Caco-2 (cell line): ENCODE results near the gene RAB11FIP4. TPM values are rescaled to one million over a fixed set of nuclear protein-coding genes. Genes with fewer than 3 reads are reported as not detected.
A peak's percentile ranks its signal among the peaks of the same experiment; 100 is the strongest.

Experiments
- BruUV-seq: library from RNA; stranded (reverse); fragments of 400-500 nt; replicated peaks from 2 replicates; lab custom pipeline; 2021; lab: Mats Ljungman, UMichigan
- CTCF ChIA-PET: fragments of 300-600 bp; sonication (Branson Sonifier 250); formaldehyde crosslinking; loops from one replicate; lab custom pipeline; 2022; ENCODE audit warnings: antibody characterized with exemption; lab: Charles Lee
- POLR2A ChIA-PET: fragments of 300-600 bp; sonication (Branson Sonifier 250); formaldehyde crosslinking; loops from one replicate; lab custom pipeline; 2022; ENCODE audit warnings: antibody characterized with exemption; lab: Charles Lee
- DNase-seq, 2 experiments: peaks; one replicate each; pipeline versions ENCODE4 v3.0.0 to v3.0.0-alpha.2; 2020 to 2022
- H3K27me3 ChIP-seq: replicated peaks from 2 replicates; pipeline ENCODE4 v1.6.0; 2011; ENCODE audit warnings: low read length; ENCODE audit not compliant: control insufficient read depth, insufficient read depth
- H3K36me3 ChIP-seq: 2 replicates; pipeline ENCODE4 v1.5.1; 2011; ENCODE audit warnings: low read length; ENCODE audit not compliant: control insufficient read depth, insufficient read depth
- H3K4me1 ChIP-seq: fragments of 250-450 bp; sonication (Bioruptor Pico); 2 replicates; pipeline ENCODE4 v1.5.1; 2020; ENCODE audit warnings: mild to moderate bottlenecking
- H3K4me3 ChIP-seq: 2 replicates; pipeline ENCODE4 v1.5.1; 2011; ENCODE audit warnings: low read depth, mild to moderate bottlenecking, control low read depth, low read length
- H3K9me3 ChIP-seq: fragments of 250-450 bp; sonication (Bioruptor Pico); 2 replicates; pipeline ENCODE4 v1.5.1; 2020; ENCODE audit warnings: mild to moderate bottlenecking, moderate library complexity
- H3K27ac Mint-ChIP-seq: one replicate; pipeline ENCODE4 v1.8.0; 2022; ENCODE audit warnings: mixed read lengths; ENCODE audit not compliant: unreplicated experiment
- H3K27me3 Mint-ChIP-seq: one replicate; pipeline ENCODE4 v1.8.0; 2022; ENCODE audit warnings: mixed read lengths; ENCODE audit not compliant: insufficient read depth, unreplicated experiment
- H3K36me3 Mint-ChIP-seq: one replicate; pipeline ENCODE4 v1.8.0; 2022; ENCODE audit warnings: mild to moderate bottlenecking, mixed read lengths; ENCODE audit not compliant: insufficient read depth, unreplicated experiment
- H3K4me1 Mint-ChIP-seq: one replicate; pipeline ENCODE4 v1.8.0; 2022; ENCODE audit warnings: low read depth, mixed read lengths; ENCODE audit not compliant: unreplicated experiment
- H3K4me3 Mint-ChIP-seq: one replicate; pipeline ENCODE4 v1.8.0; 2022; ENCODE audit warnings: mild to moderate bottlenecking, moderate library complexity, mixed read lengths; ENCODE audit not compliant: unreplicated experiment
- H3K9me3 Mint-ChIP-seq: one replicate; pipeline ENCODE4 v1.8.0; 2022; ENCODE audit warnings: mixed read lengths; ENCODE audit not compliant: unreplicated experiment
- CTCF ChIP-seq, 2 experiments: fragments of 200-600 bp in 1 of 2; IDR thresholded peaks; 1 replicate in 1 of 2; 2 replicates in 1 of 2; pipeline versions ENCODE4 v1.5.1 to v1.8.0; 2011 to 2022; ENCODE audit warnings: antibody characterized with exemption in 1 of 2, control low read depth in 1 of 2, inconsistent platforms in 1 of 2, low read depth in 1 of 2, low read length in 1 of 2, mild to moderate bottlenecking in 1 of 2, moderate library complexity in 1 of 2; ENCODE audit not compliant: insufficient read depth in 1 of 2, severe bottlenecking in 1 of 2, unreplicated experiment in 1 of 2
- intact Hi-C: fragments of 100-400 bp; cut with micrococcal nuclease; formaldehyde crosslinking; loops from one replicate; pipeline ENCODE4 v1.10.0; 2022; ENCODE audit not compliant: unreplicated experiment
- total RNA-seq: library from RNA; stranded (reverse); gene quantifications from 2 replicates; pipeline ENCODE4 v1.2.3, GENCODE V29; 2022

Gene RAB11FIP4
- total RNA-seq, 1 experiment from 2014 or later = 90.3 TPM

GRCh38 chr17:31490671-31491375, 99.3 kb downstream of the RAB11FIP4 start:
- Mint-ChIP-seq H3K9me3 (no peaks in the 10 kb centered on the region), H3K36me3 (peaks cover 14% of the 10 kb centered on the region), H3K27me3 (no peaks in the 10 kb centered on the region), H3K4me1 (peaks cover 53% of the 10 kb centered on the region), H3K27ac (peak overlapping the region; percentile 95), H3K4me3 (peak overlapping the region; percentile 86)
- no TSS peak for BruUV-seq
- TF ChIP-seq CTCF (IDR thresholded peaks at IDR 0.05; ENCODE audit: insufficient read depth in 1 of 2, low read depth in 1 of 2, low read length in 1 of 2, severe bottlenecking in 1 of 2, unreplicated experiment in 1 of 2) = no peak
- no peaks in the 10 kb centered on the region for H3K9me3 ChIP-seq
- 0 out of 2 replicates have a peak, but pooled peaks cover 2% of the 10 kb centered on the region for H3K36me3 ChIP-seq
- ChIA-PET CTCF (interaction anchor here (1.5 kb wide), 1 partner anchor 16 kb away, joined by 6 read pairs; no protein-coding TSS in a partner anchor), POLR2A (no interaction called here)
- intact Hi-C loops = no loop called here
- DNase-seq = no peak
- no peaks in the 10 kb centered on the region for H3K27me3 ChIP-seq
- H3K4me1 ChIP-seq = peaks cover 61% of the 10 kb centered on the region
- H3K4me3 ChIP-seq = no peak overlapping the region

- Histone ChIP-seq H3K4me3 (no peak overlapping the region), H3K9me3 (no peaks in the 10 kb centered on the region), H3K36me3 (0 out of 2 replicates have a peak, but pooled peaks cover 2% of the 10 kb centered on the region), H3K27me3 (no peaks in the 10 kb centered on the region), H3K4me1 (peaks cover 66% of the 10 kb centered on the region)
- H3K4me3 Mint-ChIP-seq = peak overlapping the region; percentile 86
- ChIA-PET POLR2A (no interaction called here), CTCF (no interaction called here)
- H3K4me1 Mint-ChIP-seq = peaks cover 50% of the 10 kb centered on the region
- BruUV-seq = no TSS peak
- H3K27me3 Mint-ChIP-seq = no peaks in the 10 kb centered on the region
- peak overlapping the region; percentile 95 for H3K27ac Mint-ChIP-seq
- TF ChIP-seq CTCF (IDR thresholded peaks at IDR 0.05; ENCODE audit: insufficient read depth in 1 of 2, low read depth in 1 of 2, low read length in 1 of 2, severe bottlenecking in 1 of 2, unreplicated experiment in 1 of 2) = no peak
- no peaks in the 10 kb centered on the region for H3K9me3 Mint-ChIP-seq
- intact Hi-C loops = no loop called here
- H3K36me3 Mint-ChIP-seq = peaks cover 18% of the 10 kb centered on the region
- DNase-seq = no peak
These were observed 100.1 kb downstream of the RAB11FIP4 start for GRCh38 chr17:31491376-31492131.

DNA sequence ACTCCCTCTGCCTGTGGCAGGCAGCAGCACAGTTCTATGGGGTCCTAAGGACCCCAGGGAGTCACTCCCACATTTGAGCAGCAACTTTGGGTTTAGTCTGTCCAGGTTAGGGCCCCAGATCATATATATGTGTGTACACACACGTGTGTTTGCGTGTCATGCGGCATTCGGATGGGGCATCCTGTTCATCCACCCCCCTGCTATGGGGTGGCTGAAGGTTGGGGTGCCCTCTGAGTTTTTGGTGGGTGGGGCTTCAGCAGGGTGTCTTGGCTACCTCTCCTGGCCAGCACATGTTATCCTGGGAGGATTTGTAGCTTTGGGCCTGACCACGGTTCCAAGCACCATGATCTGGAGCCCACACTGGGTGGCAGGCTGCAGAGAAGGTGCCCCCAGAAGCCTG, 100.7 kb downstream of the RAB11FIP4 start:
- peaks cover 25% of the 10 kb centered on the region for H3K36me3 Mint-ChIP-seq
- H3K36me3 ChIP-seq = 0 out of 2 replicates have a peak, but pooled peaks cover 2% of the 10 kb centered on the region
- H3K9me3 Mint-ChIP-seq = no peaks in the 10 kb centered on the region
- H3K27me3 ChIP-seq = no peaks in the 10 kb centered on the region
- H3K4me1 ChIP-seq = peaks cover 66% of the 10 kb centered on the region
- DNase-seq = no peak
- H3K9me3 ChIP-seq = no peaks in the 10 kb centered on the region
- no peak for TF ChIP-seq CTCF (IDR thresholded peaks at IDR 0.05; ENCODE audit: insufficient read depth in 1 of 2, low read depth in 1 of 2, low read length in 1 of 2, severe bottlenecking in 1 of 2, unreplicated experiment in 1 of 2)
- intact Hi-C loops = no loop called here
- no peaks in the 10 kb centered on the region for H3K27me3 Mint-ChIP-seq
- ChIA-PET CTCF (no interaction called here), POLR2A (no interaction called here)
- H3K4me3 Mint-ChIP-seq = peak overlapping the region; percentile 40
- no TSS peak for BruUV-seq
- H3K4me3 ChIP-seq = no peak overlapping the region
- peak overlapping the region; percentile 41 for H3K27ac Mint-ChIP-seq
- H3K4me1 Mint-ChIP-seq = peaks cover 47% of the 10 kb centered on the region
